Measurements from ENCODE around the gene UNC119B.

UNC119B gene

GRCh38 chr12:120755269-120755668 is 45.0 kb downstream of the UNC119B start:
- Histone ChIP-seq H3K27ac (no peak overlapping the region), H2AFZ (no peak overlapping the region), H3K9ac (no peak overlapping the region), H3K27me3 (ENCODE audit: control insufficient read depth, insufficient read depth, low read length) (no peaks in the 10 kb centered on the region), H3K4me2 (ENCODE audit: low read length) (no peak overlapping the region), H3K4me1 (peaks cover 4% of the 10 kb centered on the region), H3K9me3 (ENCODE audit: control insufficient read depth, low read length) (no peaks in the 10 kb centered on the region), H3K4me3 (ENCODE audit: low read depth, low read length) (no peak overlapping the region), H3K36me3 (ENCODE audit: control insufficient read depth, insufficient read depth, low read length) (no peaks in the 10 kb centered on the region), H3K79me2 (no peaks in the 10 kb centered on the region)
- TF ChIP-seq CTCF (IDR thresholded peaks at IDR 0.05), result no peak

- Histone ChIP-seq H3K9ac (no peak overlapping the region), H3K4me2 (ENCODE audit: low read length) (no peak overlapping the region), H3K36me3 (ENCODE audit: control insufficient read depth, insufficient read depth, low read length) (no peaks in the 10 kb centered on the region), H3K79me2 (no peaks in the 10 kb centered on the region), H3K4me3 (ENCODE audit: low read depth, low read length) (no peak overlapping the region), H3K27me3 (ENCODE audit: control insufficient read depth, insufficient read depth, low read length) (no peaks in the 10 kb centered on the region), H3K27ac (no peak overlapping the region), H2AFZ (no peak overlapping the region), H3K4me1 (peaks cover 4% of the 10 kb centered on the region), H3K9me3 (ENCODE audit: control insufficient read depth, low read length) (no peaks in the 10 kb centered on the region)
- no peak for TF ChIP-seq CTCF (IDR thresholded peaks at IDR 0.05)
Measured at GRCh38 chr12:120757226-120757742, 47.0 kb downstream of the UNC119B start.

- Histone ChIP-seq H3K27me3 (ENCODE audit: control insufficient read depth, insufficient read depth, low read length) (no peaks in the 10 kb centered on the region), H2AFZ (no peak overlapping the region), H3K79me2 (no peaks in the 10 kb centered on the region), H3K9ac (no peak overlapping the region), H3K27ac (no peak overlapping the region), H3K9me3 (ENCODE audit: control insufficient read depth, low read length) (no peaks in the 10 kb centered on the region), H3K4me3 (ENCODE audit: low read depth, low read length) (no peak overlapping the region), H3K36me3 (ENCODE audit: control insufficient read depth, insufficient read depth, low read length) (no peaks in the 10 kb centered on the region), H3K4me1 (peaks cover 4% of the 10 kb centered on the region), H3K4me2 (ENCODE audit: low read length) (no peak overlapping the region)
- TF ChIP-seq CTCF (IDR thresholded peaks at IDR 0.05), result no peak
Measured at GRCh38 chr12:120757949-120758348, 47.7 kb downstream of the UNC119B start.

GRCh38 chr12:120758798-120759590 is 48.7 kb downstream of the UNC119B start:
- Histone ChIP-seq H3K9me3 (ENCODE audit: control insufficient read depth, low read length) (no peaks in the 10 kb centered on the region), H3K36me3 (ENCODE audit: control insufficient read depth, insufficient read depth, low read length) (no peaks in the 10 kb centered on the region), H3K9ac (no peak overlapping the region), H3K4me2 (ENCODE audit: low read length) (no peak overlapping the region), H3K27ac (no peak overlapping the region), H3K27me3 (ENCODE audit: control insufficient read depth, insufficient read depth, low read length) (no peaks in the 10 kb centered on the region), H3K4me3 (ENCODE audit: low read depth, low read length) (no peak overlapping the region), H3K4me1 (peaks cover 4% of the 10 kb centered on the region), H3K79me2 (no peaks in the 10 kb centered on the region), H2AFZ (no peak overlapping the region)
- TF ChIP-seq CTCF (IDR thresholded peaks at IDR 0.05), result no peak
